ENCODE results near the gene CALCOCO2. TPM values are rescaled to one million over a fixed set of nuclear protein-coding genes. Genes with fewer than 3 reads are reported as not detected.

Gene CALCOCO2
- total and polyA plus RNA-seq, 2 experiments from 2014 or later, result 14.4 to 16.3 TPM

DNA sequence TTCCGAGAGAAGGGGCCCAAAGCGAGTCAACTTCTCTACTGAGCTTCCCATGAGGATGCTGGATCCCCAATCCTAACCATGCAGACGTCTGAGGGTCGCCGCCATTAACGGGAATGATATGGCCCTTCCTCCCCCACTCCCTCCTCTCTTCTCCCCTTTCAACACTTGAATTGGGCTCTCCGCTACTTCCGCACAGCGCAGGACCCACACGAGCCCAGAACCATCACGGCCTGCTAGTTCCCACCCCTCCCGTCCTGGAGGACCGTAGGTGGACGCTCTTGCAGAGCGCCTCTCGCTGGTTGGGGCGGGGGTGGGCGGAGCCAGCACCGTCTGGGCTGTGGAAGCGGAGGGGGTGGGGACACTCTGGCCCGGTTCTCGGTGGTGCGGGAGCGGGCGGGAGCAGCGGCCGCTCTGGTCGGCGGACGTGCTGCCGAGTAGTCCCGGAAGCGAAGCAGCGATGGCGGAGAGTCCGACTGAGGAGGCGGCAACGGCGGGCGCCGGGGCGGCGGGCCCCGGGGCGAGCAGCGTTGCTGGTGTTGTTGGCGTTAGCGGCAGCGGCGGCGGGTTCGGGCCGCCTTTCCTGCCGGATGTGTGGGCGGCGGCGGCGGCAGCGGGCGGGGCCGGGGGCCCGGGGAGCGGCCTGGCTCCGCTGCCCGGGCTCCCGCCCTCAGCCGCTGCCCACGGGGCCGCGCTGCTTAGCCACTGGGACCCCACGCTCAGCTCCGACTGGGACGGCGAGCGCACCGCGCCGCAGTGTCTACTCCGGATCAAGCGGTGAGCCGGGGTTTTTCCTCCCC is 77.4 kb downstream of the CALCOCO2 start, which contains the start of gene UBE2Z:
Gene UBE2Z (plus strand): TSS at position 361 of the 797 bp plus-strand sequence. CDS start 97 bp downstream, at position 458.
- H3K27me3 ChIP-seq (ENCODE audit: insufficient read depth), result no peaks in the 10 kb centered on the region
- DNase-seq (ENCODE audit: low spot score), result peak; percentile 97
- H2AFZ ChIP-seq, result 0 out of 2 replicates have a peak within 1 kb of the TSS, but pooled peaks have one; percentile 4
- H3K4me3 ChIP-seq, result peak within 1 kb of the TSS; percentile 96
- Mint-ChIP-seq H3K4me1 (peaks cover 25% of the 10 kb centered on the region), H3K9me3 (no peaks in the 10 kb centered on the region), H3K27ac (peak within 1 kb of the TSS; percentile 99), H3K27me3 (ENCODE audit: insufficient read depth, low read depth, poor library complexity) (peaks cover 7% of the 10 kb centered on the region), H3K36me3 (ENCODE audit: low read depth) (peaks cover 32% of the 10 kb centered on the region), H3K4me3 (peak within 1 kb of the TSS; percentile 93)
- no peaks in the 10 kb centered on the region for H3K9me2 ChIP-seq (ENCODE audit: insufficient read depth)
- H3K36me3 ChIP-seq (ENCODE audit: insufficient read depth), result peaks cover 21% of the 10 kb centered on the region; the same call in 1 of the 2 replicates
- peak within 1 kb of the TSS; percentile 99 for H3K4me2 ChIP-seq
- ATAC-seq, result peak; percentile 92
- no peak for TF ChIP-seq EZH2phosphoT487 (IDR thresholded peaks at IDR 0.05; ENCODE audit: unreplicated experiment)
- TF ChIP-seq CREB1 (CRISPR knock-in tag; IDR thresholded peaks at IDR 0.05; ENCODE audit: low read depth), result peak; percentile 56
- TF ChIP-seq, protein P1, sequence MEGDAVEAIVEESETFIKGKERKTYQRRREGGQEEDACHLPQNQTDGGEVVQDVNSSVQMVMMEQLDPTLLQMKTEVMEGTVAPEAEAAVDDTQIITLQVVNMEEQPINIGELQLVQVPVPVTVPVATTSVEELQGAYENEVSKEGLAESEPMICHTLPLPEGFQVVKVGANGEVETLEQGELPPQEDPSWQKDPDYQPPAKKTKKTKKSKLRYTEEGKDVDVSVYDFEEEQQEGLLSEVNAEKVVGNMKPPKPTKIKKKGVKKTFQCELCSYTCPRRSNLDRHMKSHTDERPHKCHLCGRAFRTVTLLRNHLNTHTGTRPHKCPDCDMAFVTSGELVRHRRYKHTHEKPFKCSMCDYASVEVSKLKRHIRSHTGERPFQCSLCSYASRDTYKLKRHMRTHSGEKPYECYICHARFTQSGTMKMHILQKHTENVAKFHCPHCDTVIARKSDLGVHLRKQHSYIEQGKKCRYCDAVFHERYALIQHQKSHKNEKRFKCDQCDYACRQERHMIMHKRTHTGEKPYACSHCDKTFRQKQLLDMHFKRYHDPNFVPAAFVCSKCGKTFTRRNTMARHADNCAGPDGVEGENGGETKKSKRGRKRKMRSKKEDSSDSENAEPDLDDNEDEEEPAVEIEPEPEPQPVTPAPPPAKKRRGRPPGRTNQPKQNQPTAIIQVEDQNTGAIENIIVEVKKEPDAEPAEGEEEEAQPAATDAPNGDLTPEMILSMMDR (conservative IDR thresholded peaks at IDR 0.05; ENCODE audit: low read depth in 2 of 2), result peak in 1 of 2 experiments; percentile 38; a peak in 2 of 4 replicates
- peak; percentile 86 for TF ChIP-seq POLR2AphosphoS5 (IDR thresholded peaks at IDR 0.05; ENCODE audit: low read depth)
- peak; percentile 74 for TF ChIP-seq ETS1 (IDR thresholded peaks at IDR 0.05)
- peaks cover 38% of the 10 kb centered on the region for H4K20me1 ChIP-seq (replicated peaks; ENCODE audit: insufficient read depth)
- peaks cover 27% of the 10 kb centered on the region for H3F3A ChIP-seq (replicated peaks; ENCODE audit: low read depth)
- peaks cover 26% of the 10 kb centered on the region for H3K4me1 ChIP-seq (ENCODE audit: insufficient read depth)
- peaks cover 52% of the 10 kb centered on the region for H3K79me2 ChIP-seq (replicated peaks; ENCODE audit: insufficient read depth)
- H3K27ac ChIP-seq (ENCODE audit: low read depth), result peak within 1 kb of the TSS; percentile 95

DNA sequence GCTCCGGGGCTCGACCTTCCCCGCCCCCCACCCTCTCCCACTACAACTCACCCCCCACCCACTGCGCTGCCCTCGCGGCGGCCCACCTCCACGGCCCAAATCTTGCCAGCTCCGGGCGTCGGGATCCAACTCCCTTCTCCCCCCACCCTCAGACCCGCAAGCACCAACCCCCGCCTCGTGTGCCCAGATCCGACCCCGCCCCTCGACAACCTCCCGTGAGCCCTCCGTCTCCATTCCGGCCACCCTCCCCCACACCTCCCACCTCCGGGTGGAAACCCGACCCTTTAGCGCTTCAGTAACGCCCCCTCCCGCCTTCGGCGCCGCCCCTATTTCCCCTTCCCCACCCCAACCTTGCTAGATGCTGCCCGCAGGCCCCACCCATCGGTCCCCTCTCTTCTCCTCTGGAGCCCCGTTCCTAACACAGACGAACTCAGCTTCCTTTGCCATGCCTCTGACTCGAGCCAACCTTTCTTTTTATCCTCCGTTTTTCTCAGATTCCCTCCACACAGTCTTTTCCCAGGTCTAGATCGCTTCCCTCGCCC is 78.1 kb downstream of the CALCOCO2 start:
- Histone ChIP-seq H3K79me2 (replicated peaks; ENCODE audit: insufficient read depth) (peaks cover 59% of the 10 kb centered on the region), H3K27me3 (ENCODE audit: insufficient read depth) (no peaks in the 10 kb centered on the region), H3K4me3 (peak overlapping the region; percentile 96), H2AFZ (no peak overlapping the region), H3K36me3 (ENCODE audit: insufficient read depth) (peaks cover 23% of the 10 kb centered on the region), H4K20me1 (replicated peaks; ENCODE audit: insufficient read depth) (peaks cover 39% of the 10 kb centered on the region), H3K27ac (ENCODE audit: low read depth) (peak overlapping the region; percentile 87), H3F3A (replicated peaks; ENCODE audit: low read depth) (peaks cover 27% of the 10 kb centered on the region), H3K4me1 (ENCODE audit: insufficient read depth) (peaks cover 26% of the 10 kb centered on the region), H3K4me2 (peak overlapping the region; percentile 99), H3K9me2 (ENCODE audit: insufficient read depth) (no peaks in the 10 kb centered on the region)
- TF ChIP-seq, protein P1 (conservative IDR thresholded peaks at IDR 0.05; ENCODE audit: low read depth in 2 of 2), result no peak
- TF ChIP-seq EZH2 (IDR thresholded peaks at IDR 0.05; ENCODE audit: low read depth, unreplicated experiment) (no peak), POLR2AphosphoS5 (IDR thresholded peaks at IDR 0.05; ENCODE audit: low read depth) (peak; percentile 37; the same call in 1 of the 2 replicates)
- H3K36me3 Mint-ChIP-seq (ENCODE audit: low read depth), result peaks cover 39% of the 10 kb centered on the region
- peaks cover 25% of the 10 kb centered on the region for H3K4me1 Mint-ChIP-seq
- ATAC-seq (peak; percentile 77), DNase-seq (ENCODE audit: low spot score) (peak; percentile 98)
- H3K9me3 Mint-ChIP-seq, result no peaks in the 10 kb centered on the region
- H3K27me3 Mint-ChIP-seq (ENCODE audit: insufficient read depth, low read depth, poor library complexity), result peaks cover 7% of the 10 kb centered on the region
- peak overlapping the region; percentile 80 for H3K27ac Mint-ChIP-seq
- H3K4me3 Mint-ChIP-seq, result peak overlapping the region; percentile 93
